ENCODE results near the gene OR51G2. TPM values are rescaled to one million over a fixed set of nuclear protein-coding genes. Genes with fewer than 3 reads are reported as not detected.

OR51G2 gene, protein sequence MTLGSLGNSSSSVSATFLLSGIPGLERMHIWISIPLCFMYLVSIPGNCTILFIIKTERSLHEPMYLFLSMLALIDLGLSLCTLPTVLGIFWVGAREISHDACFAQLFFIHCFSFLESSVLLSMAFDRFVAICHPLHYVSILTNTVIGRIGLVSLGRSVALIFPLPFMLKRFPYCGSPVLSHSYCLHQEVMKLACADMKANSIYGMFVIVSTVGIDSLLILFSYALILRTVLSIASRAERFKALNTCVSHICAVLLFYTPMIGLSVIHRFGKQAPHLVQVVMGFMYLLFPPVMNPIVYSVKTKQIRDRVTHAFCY
- total RNA-seq = not detected in 2 replicates

GRCh38 chr11:4919250-4919649 is at the start of gene OR51G2:
Gene OR51G2, minus strand, starts transcription at chr11:4919350. Its CDS starts 3,687 bp downstream, at chr11:4915663.
- intact Hi-C loops (cut with micrococcal nuclease) = no loop called here

DNA sequence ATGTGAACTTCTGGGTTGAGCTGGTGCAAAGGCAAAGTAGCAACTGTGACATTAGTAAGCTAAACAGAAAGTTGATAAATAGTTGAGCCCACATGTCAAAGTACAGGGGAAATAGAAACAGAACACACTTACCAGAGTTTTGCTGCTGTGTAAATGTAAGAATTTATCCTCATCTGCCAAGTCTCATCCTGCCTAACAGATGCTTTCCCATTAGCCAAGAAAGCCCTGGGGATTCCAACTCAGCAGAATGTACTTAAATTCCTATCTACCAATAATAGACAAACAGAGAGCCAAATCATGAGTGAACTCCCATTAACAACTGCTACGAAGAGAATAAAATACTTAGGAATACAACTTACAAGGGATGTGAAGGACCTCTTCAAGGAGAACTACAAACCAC is 43.7 kb upstream of the OR51G2 start:
- intact Hi-C loops (cut with micrococcal nuclease) = no loop called here

- intact Hi-C loops (cut with micrococcal nuclease) = no loop called here
Observed at GRCh38 chr11:4960877-4961276, 41.7 kb upstream of the OR51G2 start.

DNA sequence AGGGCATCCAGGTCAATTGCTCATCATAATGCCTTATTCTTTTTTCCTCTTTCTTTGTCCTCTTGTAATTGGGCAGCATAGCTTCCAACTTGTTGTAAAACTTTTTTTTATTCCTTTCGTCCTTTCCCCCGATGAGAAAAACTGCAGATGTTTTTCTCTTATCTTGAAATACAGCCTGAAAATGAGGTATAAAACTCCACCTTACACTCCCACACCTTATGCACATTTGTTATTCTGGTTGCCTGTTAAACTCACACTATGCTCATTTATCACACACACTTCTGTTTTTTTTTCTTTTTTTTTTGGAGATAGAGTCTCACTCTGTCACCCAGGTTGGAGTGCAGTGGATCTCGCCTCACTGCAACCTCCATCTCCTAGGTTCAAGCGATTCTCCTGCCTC is 38.2 kb upstream of the OR51G2 start:
- intact Hi-C loops (cut with micrococcal nuclease) = no loop called here

DNA sequence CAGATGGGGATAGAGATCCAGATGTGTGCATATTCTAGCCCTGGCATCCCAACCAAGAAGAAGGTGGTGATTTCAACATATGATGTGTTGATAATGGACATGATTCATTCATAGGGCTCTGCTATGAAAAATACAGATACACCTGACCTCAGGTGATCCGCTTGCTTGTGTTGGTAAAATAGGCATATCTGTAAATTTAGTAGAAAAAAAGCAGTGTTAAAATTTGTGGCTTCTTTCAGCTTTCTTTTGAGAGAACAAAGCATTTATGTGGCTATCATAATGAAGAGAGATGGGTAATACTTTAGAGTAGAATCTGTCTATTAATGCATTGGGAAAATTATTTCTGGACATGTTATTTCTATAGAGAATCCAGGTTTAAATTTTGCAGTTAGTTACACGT is 36.5 kb upstream of the OR51G2 start, which contains the start of gene OR51A2:
Gene OR51A2, minus strand, starts transcription at position 101 of the 400 bp plus-strand sequence. Its CDS starts 0 bp downstream, at position 101.
- intact Hi-C loops (cut with micrococcal nuclease) = loop anchor here (1.0 kb wide), 1 partner anchor 10 kb away; no protein-coding TSS in a partner anchor

DNA sequence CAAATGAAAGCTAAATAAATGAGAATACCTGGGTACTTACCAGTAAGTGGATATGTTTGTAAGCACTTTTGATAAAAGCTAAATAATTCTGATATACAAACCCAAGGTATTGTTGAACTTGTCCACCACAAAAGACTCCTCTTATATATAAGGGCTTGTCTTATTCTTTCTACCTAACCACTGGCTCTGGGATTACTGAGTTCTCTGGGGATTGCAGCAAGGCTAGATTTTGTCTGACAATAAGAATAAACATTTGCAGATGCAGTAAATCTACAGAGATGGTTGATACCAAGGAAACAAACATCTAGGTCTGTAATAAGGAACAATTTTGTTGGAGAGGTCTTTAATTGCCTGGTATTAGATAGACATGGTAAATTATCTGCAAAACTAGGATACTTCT is 28.4 kb upstream of the OR51G2 start, which contains the start of gene OR51A4:
Gene OR51A4, minus strand, starts transcription at position 101 of the 400 bp plus-strand sequence. CDS start 505 bp downstream, outside the sequence.
- intact Hi-C loops (cut with micrococcal nuclease) = no loop called here

DNA sequence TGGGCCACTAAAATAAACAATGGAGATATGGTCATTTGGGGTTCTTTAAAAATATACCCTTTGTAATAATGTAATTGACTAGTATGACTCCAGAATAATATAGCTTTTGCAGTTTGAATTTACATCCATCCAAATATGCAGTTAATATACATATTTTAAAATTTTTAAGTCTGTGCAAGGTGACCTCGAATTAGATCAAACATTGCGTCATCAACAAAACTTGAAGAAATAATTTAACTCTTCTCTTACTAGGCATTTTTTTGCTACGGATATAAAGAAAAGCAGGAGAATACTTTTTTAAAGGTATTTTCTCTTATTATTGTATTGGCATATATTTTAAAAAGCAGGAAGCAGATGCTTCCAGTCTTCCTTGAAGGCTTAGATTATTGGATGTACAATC is 17.6 kb upstream of the OR51G2 start:
- intact Hi-C loops (cut with micrococcal nuclease) = no loop called here

GRCh38 chr11:4932751-4933150 is 13.6 kb upstream of the OR51G2 start:
- intact Hi-C loops (cut with micrococcal nuclease) = no loop called here

DNA sequence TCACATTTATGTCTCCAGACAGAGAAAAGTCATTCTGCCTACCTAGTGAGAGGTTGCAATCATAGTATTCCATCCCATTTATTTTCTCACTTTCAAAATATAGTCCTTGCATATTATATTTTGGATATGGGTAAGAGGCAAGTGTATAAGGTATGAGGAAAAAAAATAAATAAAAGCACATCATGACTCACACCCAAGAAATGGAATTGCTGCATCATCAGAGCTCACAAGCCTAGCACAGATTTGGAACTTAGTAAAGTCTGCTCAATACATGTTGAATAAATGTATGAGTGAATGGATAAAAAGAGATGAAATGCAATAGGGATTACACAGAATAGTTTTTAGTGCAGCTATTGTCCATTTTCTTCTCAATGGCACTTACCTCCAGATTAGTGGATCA is 7.5 kb upstream of the OR51G2 start:
- intact Hi-C loops (cut with micrococcal nuclease) = no loop called here

DNA sequence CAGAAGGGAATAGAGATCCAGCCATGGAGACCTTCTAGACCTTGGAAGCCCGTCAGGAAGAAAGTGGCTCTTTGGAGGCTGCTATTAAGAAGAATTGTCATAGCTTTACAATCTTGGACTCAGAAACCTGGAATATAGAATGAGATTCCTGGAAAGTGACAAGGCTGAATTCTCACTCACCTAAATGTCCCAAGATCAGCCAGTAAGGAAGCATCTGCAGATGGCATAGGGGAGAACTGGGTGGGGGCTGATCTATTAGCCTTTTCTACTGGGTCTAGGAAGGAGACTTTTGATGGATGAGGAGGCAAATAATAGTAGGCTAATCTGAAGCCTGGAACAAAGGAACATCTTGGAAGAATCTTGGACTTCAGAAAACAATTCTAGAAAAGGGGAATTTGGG is 5.1 kb upstream of the OR51G2 start, which contains the start of gene OR51G1:
Gene OR51G1, minus strand, starts transcription at position 101 of the 400 bp plus-strand sequence. Its CDS starts 0 bp downstream, at position 101.
- intact Hi-C loops (cut with micrococcal nuclease) = no loop called here

- intact Hi-C loops (cut with micrococcal nuclease) = no loop called here
Observed at GRCh38 chr11:4922304-4922703, 3.2 kb upstream of the OR51G2 start.

DNA sequence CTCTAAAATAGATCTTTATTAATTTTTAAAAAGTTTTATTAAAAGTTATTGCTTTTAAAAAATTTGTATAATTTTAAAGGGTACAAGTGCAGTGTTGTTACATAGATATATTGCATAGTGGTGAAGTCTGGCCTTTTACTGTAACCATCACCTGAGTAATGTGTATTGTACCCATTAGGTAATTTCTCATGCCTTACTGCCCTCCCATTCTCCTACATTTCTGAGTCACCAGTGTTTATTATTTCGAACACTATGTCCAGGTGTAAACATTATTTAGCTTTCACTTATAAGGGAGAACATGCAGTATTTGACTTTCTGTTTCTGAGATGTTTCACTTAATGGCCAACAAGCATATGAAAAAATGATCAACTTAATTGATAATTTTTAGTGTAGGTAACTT is 2.6 kb upstream of the OR51G2 start:
- intact Hi-C loops (cut with micrococcal nuclease) = no loop called here

- intact Hi-C loops (cut with micrococcal nuclease) = no loop called here
Observed at GRCh38 chr11:4916581-4916980, 2.6 kb downstream of the OR51G2 start.

GRCh38 chr11:4903484-4903883 is 15.7 kb downstream of the OR51G2 start, which contains the start of gene OR51A7:
Gene OR51A7, plus strand, starts transcription at chr11:4903783. Its CDS starts 3,587 bp downstream, at chr11:4907370.
- intact Hi-C loops (cut with micrococcal nuclease) = no loop called here

DNA sequence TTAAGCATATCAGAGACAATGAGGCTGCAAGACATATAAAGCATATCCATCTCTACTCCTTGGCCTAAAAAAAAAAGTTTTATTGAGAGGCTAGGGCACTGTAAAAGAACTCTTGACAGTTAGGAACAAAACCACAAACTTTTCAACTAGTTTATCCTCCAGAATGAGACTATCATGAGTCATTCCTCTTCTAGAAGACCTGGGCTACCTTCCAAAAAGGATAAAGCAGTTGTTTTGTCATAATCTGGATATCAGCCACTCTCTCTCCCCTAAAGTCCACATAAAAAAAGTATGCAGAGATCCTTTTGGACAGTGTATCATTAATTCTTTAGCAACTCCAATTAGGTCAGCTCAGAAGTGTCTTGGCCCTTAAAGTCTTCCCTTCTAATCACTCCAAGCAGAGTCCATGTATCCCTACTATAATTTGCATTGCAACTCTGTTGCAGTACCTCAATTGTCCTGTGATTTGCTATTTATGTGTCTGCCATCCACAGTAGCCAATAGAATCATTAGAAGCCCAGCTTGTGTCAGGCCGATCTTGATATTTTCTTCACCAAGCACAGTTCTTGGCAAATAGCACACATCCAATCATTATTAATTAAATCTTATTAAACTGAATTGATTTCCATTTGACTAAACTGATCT is 27.0 kb downstream of the OR51G2 start:
- intact Hi-C loops (cut with micrococcal nuclease) = no loop called here

GRCh38 chr11:4890279-4890678 is 28.9 kb downstream of the OR51G2 start:
- intact Hi-C loops (cut with micrococcal nuclease) = no loop called here

DNA sequence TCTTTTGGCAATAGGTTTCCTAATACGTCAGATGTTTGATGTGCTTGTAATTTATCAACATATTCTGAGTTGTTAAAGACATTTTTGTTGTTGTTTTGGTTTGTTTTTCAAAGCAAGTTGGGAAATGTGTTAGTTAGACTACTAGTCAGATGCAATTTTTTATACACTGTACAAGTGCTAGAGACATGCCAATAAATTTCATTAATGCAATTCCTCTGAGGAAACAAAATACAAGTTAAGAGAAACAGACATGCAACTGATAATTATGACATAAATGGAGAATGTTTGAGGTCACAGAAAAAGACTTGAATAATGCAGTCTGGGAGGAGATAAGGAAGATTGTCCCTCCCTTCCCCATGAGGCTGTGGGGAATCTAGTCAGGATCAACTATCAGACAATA is 31.6 kb downstream of the OR51G2 start:
- intact Hi-C loops (cut with micrococcal nuclease) = no loop called here

DNA sequence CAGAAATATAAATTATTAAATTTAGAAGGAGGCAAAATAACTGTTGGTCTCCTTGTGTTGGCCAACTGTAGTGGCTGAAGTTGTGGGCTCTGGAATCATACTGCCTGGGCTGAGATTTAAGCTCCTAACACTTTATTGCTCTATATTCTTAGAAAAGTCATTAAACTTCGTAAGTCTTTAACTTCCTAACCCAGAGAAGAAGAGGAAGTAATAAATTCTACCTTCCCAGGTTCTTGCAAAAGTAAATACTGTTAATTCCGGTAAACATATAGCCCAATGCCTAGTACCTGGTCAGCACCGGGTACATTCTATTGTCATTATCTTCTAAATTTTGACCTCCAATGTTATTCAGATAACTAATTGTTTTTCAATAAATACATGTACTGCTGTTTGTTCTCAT is 33.0 kb downstream of the OR51G2 start:
- intact Hi-C loops (cut with micrococcal nuclease) = no loop called here

DNA sequence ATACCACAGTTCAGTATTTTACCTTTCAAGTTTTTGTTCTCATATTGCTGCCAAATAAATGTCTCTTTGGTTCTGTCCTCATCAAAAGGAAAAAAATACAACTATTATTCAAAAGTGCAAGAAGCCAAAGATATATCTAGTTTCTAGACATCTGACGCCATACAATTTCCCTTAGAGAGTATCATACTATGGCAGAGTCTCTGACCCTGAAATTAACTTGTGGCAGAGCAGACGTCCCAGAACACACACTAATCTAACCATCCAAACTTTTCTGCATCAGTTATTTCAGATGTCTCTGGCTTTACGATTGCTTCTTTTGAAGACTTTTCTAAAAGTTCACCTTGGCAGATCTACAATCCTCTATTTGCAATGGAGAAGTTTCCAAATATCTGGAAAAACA is 34.8 kb downstream of the OR51G2 start:
- intact Hi-C loops (cut with micrococcal nuclease) = no loop called here

DNA sequence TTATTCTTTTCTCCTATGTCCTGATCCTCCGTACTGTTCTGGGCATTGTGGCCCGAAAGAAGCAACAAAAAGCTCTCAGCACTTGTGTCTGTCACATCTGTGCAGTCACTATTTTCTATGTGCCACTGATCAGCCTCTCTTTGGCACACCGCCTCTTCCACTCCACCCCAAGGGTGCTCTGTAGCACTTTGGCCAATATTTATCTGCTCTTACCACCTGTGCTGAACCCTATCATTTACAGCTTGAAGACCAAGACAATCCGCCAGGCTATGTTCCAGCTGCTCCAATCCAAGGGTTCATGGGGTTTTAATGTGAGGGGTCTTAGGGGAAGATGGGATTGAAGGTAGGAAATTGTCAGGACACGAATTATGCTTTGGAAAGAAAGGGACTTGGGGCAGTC is 36.6 kb downstream of the OR51G2 start:
- intact Hi-C loops (cut with micrococcal nuclease) = no loop called here

DNA sequence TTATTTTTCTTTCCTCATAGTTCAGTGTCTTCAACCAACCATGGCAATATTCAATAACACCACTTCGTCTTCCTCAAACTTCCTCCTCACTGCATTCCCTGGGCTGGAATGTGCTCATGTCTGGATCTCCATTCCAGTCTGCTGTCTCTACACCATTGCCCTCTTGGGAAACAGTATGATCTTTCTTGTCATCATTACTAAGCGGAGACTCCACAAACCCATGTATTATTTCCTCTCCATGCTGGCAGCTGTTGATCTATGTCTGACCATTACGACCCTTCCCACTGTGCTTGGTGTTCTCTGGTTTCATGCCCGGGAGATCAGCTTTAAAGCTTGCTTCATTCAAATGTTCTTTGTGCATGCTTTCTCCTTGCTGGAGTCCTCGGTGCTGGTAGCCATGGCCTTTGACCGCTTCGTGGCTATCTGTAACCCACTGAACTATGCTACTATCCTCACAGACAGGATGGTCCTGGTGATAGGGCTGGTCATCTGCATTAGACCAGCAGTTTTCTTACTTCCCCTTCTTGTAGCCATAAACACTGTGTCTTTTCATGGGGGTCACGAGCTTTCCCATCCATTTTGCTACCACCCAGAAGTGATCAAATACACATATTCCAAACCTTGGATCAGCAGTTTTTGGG is 37.2 kb downstream of the OR51G2 start, which contains the start of gene OR51T1:
Gene OR51T1, plus strand, starts transcription at position 41 of the 641 bp plus-strand sequence. Its CDS starts 0 bp downstream, at position 41.
- intact Hi-C loops (cut with micrococcal nuclease) = no loop called here

GRCh38 chr11:4881188-4881587 is 38.0 kb downstream of the OR51G2 start:
- intact Hi-C loops (cut with micrococcal nuclease) = no loop called here

Data from T-helper 1 cell treated with Interleukin-12 subunit alpha and Interleukin-12 subunit beta and Interleukin-4 antibody, amounts not matched to agents 30 ng/mL and 1 ng/mL, for 36 hours (primary cell).